Dedifferentiated amniotic fluid mesenchymal stem cell (primary cell): ENCODE data around the gene PLXNA2.

Source experiments
- DNase-seq: peaks from one replicate; pipeline ENCODE4 v3.0.0-alpha.2; 2016; ENCODE audit errors: extremely low spot score

Gene PLXNA2

DNA sequence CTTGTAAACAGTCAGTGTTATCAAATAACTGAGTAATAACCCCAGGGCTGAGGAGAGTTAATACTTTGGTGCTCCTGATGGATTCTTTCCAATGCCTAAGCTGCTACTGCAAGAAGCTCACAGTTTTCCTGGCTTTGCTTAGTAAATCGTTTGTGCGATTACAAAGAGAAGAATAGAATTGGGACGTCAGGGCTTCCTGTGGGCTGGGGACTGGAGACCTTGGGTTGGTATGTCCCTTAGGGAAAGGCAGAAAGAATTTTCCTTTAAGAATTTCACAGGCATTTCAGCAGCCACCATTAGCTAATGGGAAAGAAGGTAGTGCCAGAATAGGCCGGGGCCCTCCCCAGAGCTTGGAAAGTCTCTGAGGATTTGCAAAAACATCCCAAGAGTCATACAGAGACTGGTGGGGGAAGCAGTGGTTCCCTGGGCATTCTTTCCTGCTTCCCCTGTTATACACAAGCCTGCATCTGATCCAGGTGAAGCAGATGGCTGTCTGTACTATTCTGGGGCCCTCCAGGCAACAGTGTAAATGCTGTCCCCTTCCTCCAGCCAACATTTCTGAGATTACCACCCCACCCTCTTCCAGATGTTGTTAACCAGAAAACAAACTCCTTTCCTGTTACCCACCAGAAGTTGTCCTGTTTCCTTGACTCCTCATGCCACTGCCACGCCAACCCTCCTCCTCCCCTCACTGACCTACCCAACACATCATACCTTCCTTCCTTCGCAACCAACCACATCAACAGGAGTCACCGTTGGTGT, 40.2 kb downstream of the PLXNA2 start:
- peak; percentile 45 for DNase-seq

DNA sequence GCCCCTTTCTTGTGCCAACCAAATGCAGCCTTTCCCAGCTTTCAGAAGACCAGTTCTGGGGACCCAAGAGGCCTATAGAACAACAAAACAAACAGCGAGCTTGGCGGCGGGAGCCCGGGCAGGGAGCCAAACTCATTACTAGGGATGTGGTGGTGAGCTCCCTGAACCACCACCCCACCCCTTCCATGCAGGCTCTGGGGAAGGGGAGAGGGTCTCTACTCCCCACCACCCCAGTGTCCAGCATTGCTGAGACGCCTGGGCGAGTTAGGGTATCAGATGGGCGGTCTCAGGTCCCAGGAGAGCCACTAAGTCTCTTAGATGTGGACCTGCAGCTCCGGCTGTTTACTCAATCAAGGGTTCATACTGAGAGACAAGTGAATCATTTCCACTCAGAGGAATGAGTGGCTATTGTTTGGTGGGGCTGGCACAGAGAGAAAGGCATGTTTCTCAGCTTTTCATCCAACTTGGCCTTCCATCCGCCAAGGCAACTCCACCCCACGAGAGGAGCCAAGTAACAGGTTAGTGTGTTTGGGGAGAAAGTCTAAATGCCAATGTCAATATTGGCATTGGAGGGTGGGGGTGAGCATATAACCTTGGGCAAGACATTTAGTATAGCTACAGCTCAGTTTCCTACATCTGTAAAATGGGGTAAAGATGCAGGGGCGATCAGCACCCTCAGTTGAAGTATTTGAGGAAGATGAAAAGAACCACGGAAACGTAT, 40.9 kb downstream of the PLXNA2 start:
- DNase-seq = no peak

DNA sequence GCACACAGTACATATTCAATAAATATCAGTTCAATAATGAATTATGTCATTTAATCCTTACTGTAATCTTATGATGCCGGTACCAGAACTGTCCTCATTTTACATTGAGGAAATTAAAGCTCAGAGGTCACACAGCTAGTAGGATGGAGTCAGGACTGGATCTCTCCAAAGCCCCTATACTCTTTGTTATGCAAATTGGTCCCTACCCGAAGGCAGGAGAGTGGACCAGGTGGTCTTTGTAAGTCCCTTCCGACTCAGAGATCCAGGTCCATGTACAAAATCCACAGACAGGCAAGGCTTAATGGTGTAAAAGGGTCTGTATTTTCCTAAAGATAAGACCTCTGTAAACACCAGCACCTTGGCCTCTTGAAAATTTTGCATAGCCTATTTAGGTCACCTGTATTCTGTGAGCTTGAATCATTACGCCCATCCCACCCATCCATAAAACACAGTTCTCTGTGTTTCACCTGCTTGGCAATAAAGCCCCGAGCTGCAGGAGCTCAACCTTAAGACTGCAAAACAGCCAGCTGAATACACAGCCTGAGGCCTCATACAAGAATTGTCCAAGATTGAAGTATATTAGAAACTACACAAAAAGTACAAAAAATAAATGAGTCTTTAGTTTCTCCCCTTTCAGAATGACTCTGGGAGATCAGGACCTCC, 41.7 kb downstream of the PLXNA2 start:
- no peak for DNase-seq

DNA sequence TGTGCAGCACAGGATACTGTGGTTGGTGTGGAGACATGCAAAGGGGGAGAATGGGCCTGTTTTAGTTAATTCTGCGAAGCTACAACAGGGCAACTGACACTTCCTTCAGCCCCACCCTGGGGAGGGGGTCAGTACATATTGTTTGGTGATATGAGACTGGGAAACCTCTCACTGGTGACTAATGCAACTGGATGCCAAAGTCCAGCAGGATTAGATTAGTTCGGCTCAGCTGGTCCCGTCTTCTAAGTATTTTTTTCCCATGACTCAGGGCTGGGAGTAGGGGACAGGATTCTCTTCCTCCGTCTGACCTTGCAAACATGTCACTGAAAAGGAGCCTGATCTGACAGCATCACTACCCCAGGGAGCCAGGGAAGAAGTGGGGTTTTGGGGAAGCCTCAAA, 43.0 kb downstream of the PLXNA2 start:
- DNase-seq = peak; percentile 92

DNA sequence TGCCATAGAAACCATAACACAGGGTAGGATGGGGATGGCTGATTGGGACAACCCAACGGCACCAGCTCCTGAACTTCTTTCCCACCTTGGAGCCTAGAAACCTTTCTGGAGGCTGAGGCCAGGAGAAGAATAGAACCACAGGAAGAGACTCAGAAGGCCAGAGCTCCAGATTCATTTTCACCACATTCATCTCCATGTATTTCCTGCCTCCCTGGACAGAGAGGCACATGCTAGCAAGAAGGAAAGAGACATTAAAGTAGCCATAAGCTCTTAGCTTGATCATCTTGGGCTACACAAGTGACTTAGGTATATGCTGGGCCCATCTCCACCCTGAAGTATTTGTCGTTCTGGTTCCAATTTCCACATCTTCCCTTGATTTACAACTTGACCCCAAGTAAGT, 44.1 kb downstream of the PLXNA2 start:
- no peak for DNase-seq

DNA sequence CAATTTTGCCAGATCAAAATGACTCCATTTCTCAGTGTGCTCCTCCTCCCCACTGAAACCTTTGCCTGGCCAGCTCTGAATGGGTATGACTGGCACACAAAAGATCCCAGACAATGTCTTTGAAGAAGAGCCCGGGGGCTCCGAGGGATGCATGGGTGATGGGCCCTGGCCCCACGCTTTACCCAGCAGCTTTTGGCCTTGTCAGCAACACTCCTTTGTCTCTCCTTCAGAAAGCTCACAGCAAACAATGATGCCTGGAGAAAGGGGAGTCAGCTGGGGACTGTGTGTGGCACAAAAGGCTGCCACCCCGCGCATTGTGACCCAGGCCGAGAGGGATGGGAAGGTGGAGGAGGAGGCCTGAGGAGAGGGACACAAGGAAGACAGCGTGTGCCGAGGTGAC, 45.9 kb downstream of the PLXNA2 start:
- no peak for DNase-seq

DNA sequence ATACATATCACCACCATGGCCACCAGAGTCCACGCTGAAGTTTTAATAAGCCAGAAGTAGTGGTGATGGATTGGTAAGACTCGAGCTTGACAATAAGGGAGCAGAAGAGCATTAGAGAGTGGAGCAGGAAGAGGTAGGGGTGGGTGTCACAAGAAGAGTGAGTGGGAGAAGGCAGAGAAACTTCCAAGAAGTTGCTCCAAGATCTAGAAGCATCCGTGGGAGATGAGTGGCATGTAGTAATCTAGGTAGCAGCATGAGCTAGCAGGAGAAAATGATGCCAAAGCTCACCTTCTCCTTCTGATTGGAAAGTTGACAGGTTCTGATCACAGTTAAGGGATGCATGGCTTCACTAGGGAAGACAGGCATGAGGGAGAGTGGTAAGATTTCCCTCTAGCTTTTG, 49.2 kb downstream of the PLXNA2 start:
- DNase-seq = no peak

DNA sequence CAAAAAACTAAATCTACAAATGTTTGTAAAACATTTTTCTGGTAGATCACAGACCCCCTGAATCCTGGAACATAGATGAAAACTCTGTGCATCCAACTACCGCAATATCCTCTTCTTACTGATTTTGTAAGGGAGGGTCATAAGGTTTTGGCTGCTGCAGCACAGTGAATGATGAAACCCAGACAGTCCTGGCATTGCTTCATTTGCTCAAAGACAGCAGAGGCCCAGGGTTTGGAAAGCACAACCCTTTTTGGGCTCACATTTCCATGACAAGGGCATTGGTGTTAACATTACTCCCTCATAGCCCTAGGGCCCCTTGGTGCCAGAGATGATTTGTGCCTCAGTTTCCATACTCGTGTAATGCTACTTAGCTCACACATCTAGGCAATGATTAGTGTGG, 51.2 kb downstream of the PLXNA2 start:
- DNase-seq = peak; percentile 40

DNA sequence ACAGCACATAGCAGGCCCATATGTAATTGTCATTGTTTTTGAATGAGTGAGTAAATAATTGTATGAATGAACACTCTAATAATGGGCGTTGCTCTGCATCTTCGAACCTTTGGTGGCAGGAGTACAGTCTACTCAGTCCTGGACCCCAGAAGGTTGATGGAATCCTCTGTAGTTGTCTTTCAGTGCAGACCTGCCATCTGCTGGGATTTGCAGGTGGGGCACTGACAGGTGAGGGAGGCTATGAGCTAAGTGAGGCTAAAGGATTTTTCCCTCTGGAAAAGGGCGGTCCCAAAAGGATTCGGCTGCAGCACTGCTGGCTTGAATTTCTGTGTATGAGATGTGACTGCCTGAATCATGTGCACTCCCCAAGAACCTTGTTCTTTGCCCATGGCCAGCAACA, 53.4 kb downstream of the PLXNA2 start:
- DNase-seq = no peak

DNA sequence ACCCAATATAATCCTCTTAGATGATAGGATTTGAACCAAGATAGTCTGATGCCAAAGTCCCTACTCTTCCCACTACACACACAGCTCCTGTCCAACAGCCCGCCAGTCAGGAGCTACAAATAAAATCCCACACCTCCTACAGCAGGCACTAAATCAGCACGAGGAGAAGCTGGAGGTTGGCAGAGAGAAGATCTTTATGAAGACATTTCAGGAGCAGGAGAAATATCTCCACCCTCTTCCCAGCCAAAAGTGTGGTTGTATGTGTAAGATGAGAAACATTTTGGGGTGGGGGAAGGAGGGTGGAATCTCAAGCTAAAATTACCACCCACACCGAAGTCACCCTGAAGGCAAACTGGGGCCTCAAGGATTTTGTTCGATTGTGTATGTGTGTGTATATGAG, 54.5 kb downstream of the PLXNA2 start:
- peak; percentile 42 for DNase-seq

DNA sequence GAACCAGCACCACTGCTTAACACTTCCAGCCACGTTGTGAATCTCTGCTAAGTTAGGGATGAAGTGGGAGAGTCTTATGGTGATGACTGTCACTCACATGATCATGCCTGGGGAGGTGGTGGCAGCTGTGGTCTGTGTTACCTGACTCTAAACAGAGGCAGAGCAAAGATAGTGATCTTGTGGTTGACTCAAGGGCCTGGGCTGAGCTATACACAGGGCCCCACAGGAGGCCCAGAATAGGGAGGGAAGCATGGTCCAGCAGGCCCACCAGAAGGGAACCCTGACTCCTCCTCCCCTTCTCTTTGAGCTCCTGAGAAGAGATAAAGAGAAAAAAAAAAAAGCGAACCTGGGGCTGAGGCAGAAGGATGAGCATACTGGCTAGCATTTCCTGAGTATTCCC, 55.0 kb downstream of the PLXNA2 start:
- DNase-seq = no peak

DNA sequence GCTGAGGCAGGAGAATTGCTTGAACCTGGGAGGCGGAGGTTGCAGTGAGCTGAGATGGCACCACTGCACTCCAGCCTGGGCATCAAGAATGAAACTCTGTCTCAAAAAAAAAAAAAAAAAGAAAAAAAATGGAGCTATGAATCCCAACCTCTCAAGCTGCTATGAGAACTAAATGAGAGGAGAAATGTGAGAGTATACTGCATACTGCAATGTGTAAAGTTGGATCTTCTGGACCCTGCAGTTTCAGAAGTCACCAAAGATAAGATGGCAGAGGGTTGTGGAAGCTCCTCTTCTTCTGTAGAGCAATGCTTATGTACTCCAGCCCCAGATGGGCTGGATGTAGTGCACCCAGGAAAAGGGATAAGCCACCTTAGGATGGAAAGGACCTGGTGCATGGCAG, 55.6 kb downstream of the PLXNA2 start:
- no peak for DNase-seq

DNA sequence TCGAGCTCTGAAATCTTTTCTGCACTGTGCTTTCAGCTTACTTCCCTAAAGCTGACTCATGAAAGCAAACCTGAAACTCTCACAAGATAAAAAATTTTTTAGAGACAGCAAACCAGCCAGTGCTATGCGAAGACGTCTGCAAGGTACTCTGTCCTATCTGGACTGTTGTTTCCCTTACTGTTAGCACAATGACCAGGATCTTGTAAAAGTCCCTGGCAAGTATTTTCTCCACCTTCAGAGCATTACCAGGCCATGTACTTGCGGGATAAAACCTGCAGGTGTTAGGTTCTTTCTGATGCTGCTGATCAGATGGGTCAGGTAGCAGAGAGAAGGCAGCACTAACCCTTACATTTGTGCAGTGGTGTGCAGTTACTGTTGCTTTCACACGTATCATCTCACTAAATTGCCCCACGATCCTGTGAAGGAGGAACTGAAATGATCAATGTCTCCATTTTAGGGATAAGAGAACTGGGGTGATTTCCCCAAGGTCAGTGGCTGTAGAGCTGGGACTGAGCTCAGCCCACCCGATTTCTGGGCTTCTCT, 56.6 kb downstream of the PLXNA2 start:
- no peak for DNase-seq

DNA sequence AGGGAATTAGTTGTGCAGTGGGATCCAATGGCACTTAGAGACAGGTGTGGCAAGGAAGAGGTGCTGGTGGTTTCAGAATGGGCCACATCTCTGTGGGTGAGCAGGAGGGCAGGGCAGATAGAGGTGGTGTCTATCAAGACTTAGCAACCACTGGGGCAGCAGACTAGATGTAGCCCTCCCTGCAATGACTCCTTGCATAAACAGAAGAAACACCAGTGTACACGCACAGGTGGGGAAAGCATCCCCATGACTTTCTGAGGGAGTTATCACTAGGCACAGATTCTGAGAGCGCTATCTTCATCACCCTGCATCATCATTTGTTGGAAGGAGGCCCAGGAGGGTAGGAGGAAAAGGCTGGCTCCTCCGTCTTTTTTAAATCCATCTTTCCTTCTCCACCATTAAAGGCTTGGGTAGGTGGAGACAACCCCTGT, 58.4 kb downstream of the PLXNA2 start:
- DNase-seq = no peak

DNA sequence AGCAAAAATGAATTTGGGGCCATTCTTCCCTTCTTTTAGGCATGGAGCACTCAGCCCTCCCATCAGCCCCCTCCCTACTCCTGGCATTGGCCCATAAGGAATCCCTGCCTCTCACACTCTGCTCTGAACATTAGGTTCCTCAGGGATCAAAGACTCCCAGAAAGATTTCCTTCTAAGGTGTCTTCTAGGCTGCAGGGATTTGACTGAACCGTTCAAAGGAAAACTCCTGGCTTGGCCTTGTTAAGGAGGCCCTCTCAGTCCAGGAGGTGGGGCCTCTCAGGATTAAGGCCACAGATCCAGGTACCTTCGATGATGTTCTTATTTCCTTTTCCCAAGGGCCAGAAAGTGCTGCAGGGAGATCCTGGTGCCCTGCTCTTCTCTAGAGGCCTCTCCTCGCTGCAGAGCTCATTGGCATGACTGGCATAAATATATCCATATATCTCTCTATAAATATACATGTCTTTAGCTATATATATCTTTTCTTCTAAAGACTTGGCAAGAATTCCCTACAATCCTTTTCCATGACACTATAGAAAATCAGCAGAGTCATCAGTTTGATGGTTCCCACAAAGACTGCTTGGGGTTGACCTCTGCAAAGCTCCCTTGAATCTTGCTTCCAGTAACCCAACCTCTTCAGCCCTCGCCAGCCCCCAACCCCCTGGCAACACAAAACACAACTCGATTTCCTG, 59.1 kb downstream of the PLXNA2 start:
- peak; percentile 73 for DNase-seq

DNA sequence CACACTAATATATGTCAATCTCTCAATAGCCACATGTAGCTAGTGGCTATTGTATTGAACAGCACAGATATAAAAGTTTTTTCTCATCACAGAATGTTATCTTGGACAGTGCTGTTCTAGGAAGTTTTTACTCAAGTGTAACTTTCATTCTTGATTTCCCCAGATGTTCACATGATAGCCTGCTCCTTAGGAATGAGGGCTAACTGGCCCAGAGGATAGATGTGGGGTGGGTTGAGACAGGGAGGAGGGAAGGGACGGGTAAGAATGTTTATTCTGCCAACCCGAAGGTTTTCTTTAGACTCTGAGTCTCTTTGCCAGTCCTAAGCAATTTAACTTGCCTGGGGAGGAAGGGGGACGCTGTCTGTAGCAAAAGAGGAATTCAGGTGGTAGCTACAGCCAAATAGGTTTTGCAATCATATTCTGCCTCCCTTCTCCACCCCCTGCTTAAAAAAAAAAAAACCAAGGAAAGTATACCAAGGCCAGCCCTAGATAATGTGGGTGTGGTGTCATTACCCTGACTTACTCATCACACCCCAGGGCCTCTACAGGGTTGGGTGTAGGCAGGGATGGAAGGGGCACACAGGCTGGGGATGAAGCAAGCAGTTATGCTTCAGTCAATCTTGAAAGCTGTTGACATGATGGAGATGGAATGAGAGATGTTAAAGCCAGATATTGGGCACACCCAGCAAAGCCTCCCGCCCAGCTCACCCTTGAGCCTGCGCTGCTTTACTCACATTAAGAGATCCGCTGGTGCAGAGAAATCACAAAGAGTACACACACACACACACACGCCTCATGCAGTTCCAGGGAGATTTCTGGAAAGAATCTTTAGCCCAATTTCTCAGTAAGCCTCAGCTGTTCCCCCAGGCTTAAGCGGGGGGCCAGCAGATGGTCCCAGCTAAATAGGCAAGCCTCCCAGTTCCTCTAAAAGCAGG, 59.9 kb downstream of the PLXNA2 start:
- peak; percentile 98 for DNase-seq

DNA sequence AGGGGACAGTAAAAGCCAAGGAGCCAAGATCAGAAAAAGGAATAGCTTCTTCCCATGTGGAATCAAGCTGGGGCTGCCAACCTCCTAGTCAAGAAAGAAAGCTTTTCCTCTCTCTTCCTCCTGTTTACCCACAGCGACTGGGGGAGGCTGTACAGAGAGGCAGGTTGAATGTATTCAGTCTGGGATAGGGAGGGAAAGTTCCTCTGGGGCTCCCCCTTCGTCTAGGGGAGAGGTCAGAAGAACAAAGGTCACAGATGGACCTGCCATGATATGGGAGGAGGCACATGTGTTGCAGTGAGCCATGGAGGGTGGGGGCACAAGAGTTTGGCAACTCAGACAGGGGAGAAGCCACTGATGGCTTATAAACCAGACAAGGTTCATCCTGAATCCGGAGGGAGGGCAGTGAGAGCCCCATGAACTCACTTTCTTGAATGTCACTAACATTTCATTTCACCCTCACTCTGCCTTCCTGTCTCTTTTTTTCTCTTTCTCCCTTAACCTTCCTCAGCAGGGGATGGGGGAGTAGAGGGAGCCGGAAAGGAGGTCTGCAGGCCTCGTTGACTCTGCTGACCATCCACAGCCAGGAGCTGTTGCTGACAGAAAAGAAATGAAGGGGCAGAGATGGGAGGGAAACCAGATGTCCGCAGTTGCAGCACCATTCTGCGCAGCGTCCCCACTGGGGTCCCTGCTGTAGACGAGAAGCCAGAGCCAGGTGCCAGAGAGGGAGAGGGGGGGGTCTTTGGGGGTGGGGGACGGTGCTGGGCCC, 61.1 kb downstream of the PLXNA2 start:
- no peak for DNase-seq

DNA sequence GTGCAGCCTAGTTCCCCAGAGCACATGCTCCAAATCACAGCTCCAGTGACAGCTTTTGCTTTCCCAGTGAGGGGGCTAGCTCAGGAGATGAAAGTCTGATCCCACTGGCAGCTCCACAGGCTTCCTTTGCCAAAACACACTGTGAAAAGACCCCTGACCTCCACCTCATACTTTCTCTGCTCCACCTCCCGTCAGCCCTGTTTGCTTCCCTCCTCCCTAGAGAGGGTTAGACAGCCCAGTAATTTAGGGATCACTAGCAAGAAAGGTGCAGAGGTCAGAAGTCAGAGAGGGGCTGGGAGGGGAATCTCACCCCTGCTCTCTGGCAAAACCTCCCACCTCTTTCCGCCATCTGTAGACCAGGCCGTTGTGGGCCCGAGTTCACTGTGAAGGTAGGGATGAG, 62.8 kb downstream of the PLXNA2 start:
- DNase-seq = no peak

DNA sequence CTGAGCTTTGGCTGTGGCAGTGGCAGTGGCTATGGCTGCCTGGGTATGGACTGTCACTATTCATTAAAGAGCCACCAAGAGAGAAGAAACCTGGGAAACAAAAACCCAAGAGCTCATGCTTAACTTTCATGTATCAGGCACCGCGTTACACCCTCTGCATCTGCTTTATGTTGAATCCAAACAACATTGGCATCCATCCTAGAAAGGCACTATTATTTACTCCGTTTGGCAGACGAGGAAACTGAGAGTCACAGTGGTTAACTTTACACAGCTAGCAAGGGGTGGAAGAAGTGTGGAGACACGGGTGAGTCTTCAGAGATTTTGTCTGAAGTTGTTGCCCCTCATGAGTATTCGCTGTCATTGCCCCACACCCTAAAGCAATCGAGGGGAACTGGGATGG, 63.8 kb downstream of the PLXNA2 start:
- no peak for DNase-seq

DNA sequence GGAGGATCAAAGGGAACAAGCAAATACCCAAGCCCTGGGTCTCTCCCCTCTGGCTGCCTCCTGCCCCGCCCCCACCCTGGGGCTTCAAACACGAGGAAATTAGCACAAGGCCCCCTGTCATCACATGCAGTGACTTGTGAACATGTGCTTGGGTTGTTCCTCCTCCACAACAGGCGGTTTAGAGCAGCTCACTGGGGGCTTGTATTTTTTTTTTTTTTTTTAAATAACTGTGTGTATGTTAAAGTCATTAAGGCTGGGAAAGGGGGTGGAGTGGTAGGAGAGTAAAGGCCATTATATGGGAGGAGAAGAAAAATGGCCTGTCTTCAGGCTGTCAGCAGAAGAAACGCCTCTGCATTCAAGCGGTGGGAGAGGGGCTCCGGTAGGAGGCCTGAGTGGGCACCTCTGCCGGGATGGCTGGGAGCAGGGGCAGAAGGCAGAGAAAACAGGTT, 64.2 kb downstream of the PLXNA2 start:
- DNase-seq = no peak
